B cell (primary cell): ENCODE measurements around the gene MAP3K2. TPM values are rescaled to one million over a fixed set of nuclear protein-coding genes. Genes with fewer than 3 reads are reported as not detected.

Source experiments
- ATAC-seq: fragments of 200-7000 bp; cut with Tn5 transposase; one replicate; pipeline ENCODE4 v1.10.0; 2021; ENCODE audit warnings: low read depth, mild to moderate bottlenecking, moderate number of reproducible peaks, moderate library complexity
- CTCF ChIA-PET: fragments of 350-600 bp; sonication (Branson Sonifier 250); formaldehyde crosslinking; loops from one replicate; lab custom pipeline; 2021; ENCODE audit warnings: antibody characterized with exemption, inconsistent platforms; lab: Charles Lee
- POLR2A ChIA-PET: fragments of 350-600 bp; sonication (Branson Sonifier 250); formaldehyde crosslinking; loops from one replicate; lab custom pipeline; 2021; ENCODE audit warnings: antibody characterized with exemption; lab: Charles Lee
- DNase-seq: peaks from one replicate; pipeline ENCODE4 v3.0.0; 2013
- H2AFZ ChIP-seq: 2 replicates; pipeline ENCODE4 v1.6.1; 2012; ENCODE audit warnings: mild to moderate bottlenecking, low read depth, low read length; ENCODE audit not compliant: insufficient read depth, poor library complexity, severe bottlenecking
- H3K27ac ChIP-seq, 2 donors: 1 replicate in 1 of 2; 2 replicates in 1 of 2; pipeline ENCODE4 v1.5.1; 2012 to 2013; ENCODE audit warnings: low read length in 2 of 2, mild to moderate bottlenecking in 2 of 2, moderate library complexity in 1 of 2
- H3K27me3 ChIP-seq, 4 experiments: fragments of 200-600 bp in 1 of 4; sonication (generic) in 1 of 4; replicated peaks in 1 of 4; 1 replicate in 2 of 4; 2 replicates in 2 of 4; pipeline versions ENCODE4 v1.6.1 to v1.7.0; 2013 to 2016; ENCODE audit warnings: low read length in 3 of 4, mild to moderate bottlenecking in 2 of 4, mixed read lengths in 1 of 4, moderate library complexity in 1 of 4; ENCODE audit not compliant: insufficient read depth in 4 of 4, control insufficient read depth in 3 of 4; ENCODE audit errors: control extremely low read depth in 1 of 4
- H3K36me3 ChIP-seq, 2 experiments: replicated peaks in 1 of 2; 1 replicate in 1 of 2; 2 replicates in 1 of 2; pipeline versions ENCODE4 v1.6.1 to v1.7.1; 2013; ENCODE audit warnings: low read length in 1 of 2; ENCODE audit not compliant: insufficient read depth in 2 of 2, control insufficient read depth in 1 of 2; ENCODE audit errors: control extremely low read depth in 1 of 2, extremely low read depth in 1 of 2
- H3K4me1 ChIP-seq, 2 donors: fragments of 200-600 bp in 1 of 2; sonication (generic) in 1 of 2; 1 replicate in 1 of 2; 2 replicates in 1 of 2; pipeline versions ENCODE4 v1.5.1 to v1.6.1; 2013 to 2017; ENCODE audit warnings: low read length in 2 of 2; ENCODE audit not compliant: control insufficient read depth in 2 of 2, insufficient read depth in 2 of 2
- H3K4me2 ChIP-seq: replicated peaks from 2 replicates; pipeline ENCODE3; 2012; ENCODE audit warnings: mild to moderate bottlenecking, low read depth, low read length; ENCODE audit not compliant: poor library complexity, severe bottlenecking
- H3K4me3 ChIP-seq, 5 experiments: fragments of 200-600 bp in 1 of 5; sonication (generic) in 1 of 5; 1 replicate in 3 of 5; 2 replicates in 2 of 5; pipeline versions ENCODE4 v1.5.1 to v1.7.0; 2011 to 2016; ENCODE audit warnings: low read length in 4 of 5, mild to moderate bottlenecking in 4 of 5, low read depth in 2 of 5, control low read depth in 1 of 5, moderate library complexity in 1 of 5; ENCODE audit not compliant: insufficient read depth in 1 of 5; ENCODE audit errors: control extremely low read depth in 1 of 5, extremely low read depth in 1 of 5
- H3K79me2 ChIP-seq: fragments of 200-600 bp; sonication (generic); one replicate; pipeline ENCODE4 v1.6.0; 2016; ENCODE audit warnings: low read length; ENCODE audit not compliant: control insufficient read depth, insufficient read depth
- H3K9ac ChIP-seq: fragments of 200-600 bp; sonication (generic); 2 replicates; pipeline ENCODE4 v1.6.1; 2017; ENCODE audit warnings: mild to moderate bottlenecking, low read length, moderate library complexity
- H3K9me3 ChIP-seq, 3 donors: one replicate each; pipeline versions ENCODE4 v1.6.1 to v1.7.1; 2013; ENCODE audit warnings: low read length in 2 of 3; ENCODE audit not compliant: control insufficient read depth in 2 of 3, insufficient read depth in 1 of 3; ENCODE audit errors: control extremely low read depth in 1 of 3
- H4K20me1 ChIP-seq: 2 replicates; pipeline ENCODE4 v1.6.0; 2012; ENCODE audit warnings: mild to moderate bottlenecking, low read length; ENCODE audit not compliant: insufficient read depth, control insufficient read depth, poor library complexity, severe bottlenecking
- H3K27ac Mint-ChIP-seq: one replicate; pipeline ENCODE4 v1.8.0; 2021; ENCODE audit warnings: mixed read lengths
- H3K27me3 Mint-ChIP-seq: one replicate; pipeline ENCODE4 v1.8.0; 2021; ENCODE audit warnings: mixed read lengths
- H3K4me1 Mint-ChIP-seq: one replicate; pipeline ENCODE4 v1.8.0; 2021; ENCODE audit warnings: mixed read lengths
- H3K4me3 Mint-ChIP-seq: one replicate; pipeline ENCODE4 v1.8.0; 2021; ENCODE audit warnings: mixed read lengths
- H3K9me3 Mint-ChIP-seq: one replicate; pipeline ENCODE4 v1.8.0; 2022; ENCODE audit warnings: mixed read lengths; ENCODE audit not compliant: insufficient read depth
- CTCF ChIP-seq: fragments of 200-600 bp; IDR thresholded peaks from one replicate; pipeline ENCODE4 v1.8.0; 2022; ENCODE audit warnings: antibody characterized with exemption, mild to moderate bottlenecking
- EZH2 ChIP-seq: IDR thresholded peaks from 2 replicates; pipeline ENCODE4 v1.6.1; 2012; ENCODE audit warnings: borderline replicate concordance, low read depth, mild to moderate bottlenecking, moderate library complexity, low read length; ENCODE audit not compliant: insufficient read depth, poor library complexity, severe bottlenecking
- WGBS: methylation state at CpG from one replicate; pipeline ENCODE4 v1.1.5; 2013; ENCODE audit warnings: missing lambda C conversion rate; ENCODE audit not compliant: insufficient coverage; 5-methylcytosine and 5-hydroxymethylcytosine counted together
- intact Hi-C: fragments of 100-400 bp; cut with micrococcal nuclease; formaldehyde crosslinking; loops from one replicate; pipeline ENCODE4 v1.10.0; 2022
- polyA plus RNA-seq: library from polyadenylated mRNA; depleted of rRNA; stranded (reverse); fragments of >200 nt; gene quantifications from 2 replicates; pipeline ENCODE4 v1.2.3, GENCODE V29; 2012
- total RNA-seq, 2 donors: library from RNA; stranded (reverse); fragments of 120-200 nt in 1 of 2; gene quantifications; 1 replicate in 1 of 2; 2 replicates in 1 of 2; pipeline versions ENCODE4 v1.2.3 to v1.2.4, GENCODE V29; 2013 to 2022

MAP3K2 gene
- total and polyA plus RNA-seq, 2 donors (not counting 1 experiment from before 2014, with no cell fraction given) = 9.9 to 118 TPM

DNA sequence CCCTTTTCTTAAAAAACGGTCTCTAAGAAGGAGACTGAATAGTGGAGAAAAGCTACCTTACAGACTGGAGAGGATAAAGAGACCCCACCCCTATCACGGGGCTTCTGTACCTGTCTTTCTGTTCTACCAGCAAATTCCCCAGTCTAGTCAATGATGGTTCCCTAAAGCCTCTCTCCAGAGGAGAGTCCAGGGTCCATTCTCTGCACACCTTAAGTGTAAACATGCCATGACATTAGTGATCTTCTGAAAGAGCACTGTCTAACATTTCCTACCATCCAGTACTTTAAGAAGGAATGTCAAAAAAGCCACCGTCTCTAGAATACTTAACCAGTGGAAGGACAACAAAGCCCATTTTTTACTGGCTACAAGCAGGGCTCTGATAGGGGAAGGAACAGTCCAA is 76.8 kb downstream of the MAP3K2 start:
- H3K4me3 Mint-ChIP-seq = no peak overlapping the region
- H3K27ac ChIP-seq = no peak overlapping the region
- H3K9me3 ChIP-seq = no peaks in the 10 kb centered on the region
- peaks cover 35 to 56% of the 10 kb centered on the region in 2 experiments for H3K36me3 ChIP-seq
- peaks cover 10 to 17% of the 10 kb centered on the region in 2 donors for H3K4me1 ChIP-seq
- H3K79me2 ChIP-seq = no peaks in the 10 kb centered on the region
- DNase-seq = no peak
- no peaks in the 10 kb centered on the region for H3K9me3 Mint-ChIP-seq
- no peak overlapping the region for H3K9ac ChIP-seq
- CTCF ChIA-PET = interaction anchor here (1.1 kb wide), 1 partner anchor 243 kb away, joined by 3 read pairs; no protein-coding TSS in a partner anchor
- WGBS = 100% methylated on average over 2 of the region's 3 CpGs
- ATAC-seq = no peak
- H2AFZ ChIP-seq = no peak overlapping the region
- no peaks in the 10 kb centered on the region for H3K27me3 Mint-ChIP-seq
- H3K4me1 Mint-ChIP-seq = peaks cover 26% of the 10 kb centered on the region
- H3K27ac Mint-ChIP-seq = no peak overlapping the region
- no peak overlapping the region for H3K4me3 ChIP-seq
- intact Hi-C loops = no loop called here
- TF ChIP-seq EZH2 (no peak), CTCF (no peak)
- H3K4me2 ChIP-seq = no peak overlapping the region
- POLR2A ChIA-PET = no interaction called here
- no peaks in the 10 kb centered on the region for H4K20me1 ChIP-seq
- no peaks in the 10 kb centered on the region for H3K27me3 ChIP-seq

DNA sequence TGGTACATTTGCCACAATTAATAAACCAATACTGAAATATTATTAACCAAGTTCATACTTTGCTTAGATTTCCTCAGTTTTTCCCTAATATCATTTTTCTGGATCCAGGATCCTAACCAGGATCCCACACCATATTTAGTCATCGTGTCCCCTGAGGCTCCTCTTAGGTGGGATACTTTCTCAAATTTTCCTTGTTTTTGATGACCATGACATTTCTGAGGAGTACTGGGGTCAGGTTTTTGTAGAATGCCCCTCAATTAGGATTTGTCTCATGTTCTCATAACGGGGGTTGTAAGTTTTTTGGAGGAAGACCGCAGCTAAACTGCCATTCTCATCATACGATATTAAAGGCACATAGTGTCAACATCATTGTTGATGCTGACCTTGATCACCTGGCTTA is 78.3 kb downstream of the MAP3K2 start:
- Mint-ChIP-seq H3K4me1 (peaks cover 28% of the 10 kb centered on the region), H3K9me3 (no peaks in the 10 kb centered on the region), H3K27ac (no peak overlapping the region), H3K4me3 (no peak overlapping the region), H3K27me3 (no peaks in the 10 kb centered on the region)
- no peak overlapping the region for H3K9ac ChIP-seq
- H3K27me3 ChIP-seq = no peaks in the 10 kb centered on the region
- CTCF ChIA-PET = interaction anchor here (0.8 to 4.4 kb wide), 2 partner anchors 107 to 170 kb away, joined by 3 to 18 read pairs; no protein-coding TSS in a partner anchor
- H3K4me2 ChIP-seq = no peak overlapping the region
- TF ChIP-seq CTCF (no peak), EZH2 (no peak)
- H3K4me3 ChIP-seq = no peak overlapping the region
- 83% methylated on average over 1 of the region's 4 CpGs for WGBS
- ATAC-seq = no peak
- H3K36me3 ChIP-seq = peaks cover 34 to 56% of the 10 kb centered on the region in 2 experiments
- POLR2A ChIA-PET = no interaction called here
- no peaks in the 10 kb centered on the region for H4K20me1 ChIP-seq
- no peak overlapping the region for H3K27ac ChIP-seq
- no peak overlapping the region for H2AFZ ChIP-seq
- no peaks in the 10 kb centered on the region for H3K79me2 ChIP-seq
- intact Hi-C loops = no loop called here
- peaks cover 10 to 17% of the 10 kb centered on the region in 2 donors for H3K4me1 ChIP-seq
- H3K9me3 ChIP-seq = no peaks in the 10 kb centered on the region
- DNase-seq = no peak
